Measurements from ENCODE around the gene RDX. TPM values are rescaled to one million over a fixed set of nuclear protein-coding genes. Genes with fewer than 3 reads are reported as not detected.

The RDX gene
- total RNA-seq, 2 experiments from 2014 or later: 11.4 to 14.2 TPM

DNA sequence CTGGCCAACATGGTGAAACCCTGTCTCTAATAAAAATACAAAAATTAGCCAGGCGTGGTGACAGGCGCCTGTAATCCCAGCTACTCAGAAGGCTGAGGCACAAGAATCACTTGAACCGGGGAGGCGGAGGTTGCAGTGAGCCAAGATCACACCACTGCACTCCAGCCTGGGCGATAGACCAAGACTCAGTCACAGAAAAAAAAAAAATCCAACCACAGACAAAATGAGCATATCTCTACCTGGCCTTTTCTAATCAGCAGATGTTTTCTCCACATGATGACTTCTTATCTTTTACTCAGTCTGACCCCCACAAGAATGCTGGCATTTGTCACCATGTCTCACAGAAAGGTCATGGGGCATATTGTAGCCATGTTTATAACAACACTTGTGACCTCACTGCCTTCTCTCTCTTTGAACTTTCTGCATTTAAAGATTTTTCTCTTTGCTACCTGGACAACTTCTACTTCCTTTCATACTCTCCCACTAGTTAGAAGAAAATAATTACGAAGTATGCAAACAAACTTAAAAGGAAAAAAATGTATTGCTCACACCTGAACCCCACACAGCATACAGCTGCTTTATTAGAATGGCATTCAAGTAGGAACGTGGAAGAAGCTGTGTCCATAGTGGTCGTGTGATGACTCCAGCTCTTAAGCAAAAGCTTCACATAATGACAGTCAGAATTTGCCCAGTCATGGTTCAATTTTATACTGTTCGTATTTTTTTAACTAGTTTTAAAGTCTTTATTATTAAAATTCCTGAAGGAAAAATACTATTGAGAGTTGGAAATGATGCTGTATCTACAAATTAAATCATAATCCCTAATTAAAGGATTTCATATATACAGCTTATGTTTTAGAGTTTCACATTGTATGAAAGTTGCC is 137.9 kb downstream of the RDX start:
- TF ChIP-seq, protein P1, sequence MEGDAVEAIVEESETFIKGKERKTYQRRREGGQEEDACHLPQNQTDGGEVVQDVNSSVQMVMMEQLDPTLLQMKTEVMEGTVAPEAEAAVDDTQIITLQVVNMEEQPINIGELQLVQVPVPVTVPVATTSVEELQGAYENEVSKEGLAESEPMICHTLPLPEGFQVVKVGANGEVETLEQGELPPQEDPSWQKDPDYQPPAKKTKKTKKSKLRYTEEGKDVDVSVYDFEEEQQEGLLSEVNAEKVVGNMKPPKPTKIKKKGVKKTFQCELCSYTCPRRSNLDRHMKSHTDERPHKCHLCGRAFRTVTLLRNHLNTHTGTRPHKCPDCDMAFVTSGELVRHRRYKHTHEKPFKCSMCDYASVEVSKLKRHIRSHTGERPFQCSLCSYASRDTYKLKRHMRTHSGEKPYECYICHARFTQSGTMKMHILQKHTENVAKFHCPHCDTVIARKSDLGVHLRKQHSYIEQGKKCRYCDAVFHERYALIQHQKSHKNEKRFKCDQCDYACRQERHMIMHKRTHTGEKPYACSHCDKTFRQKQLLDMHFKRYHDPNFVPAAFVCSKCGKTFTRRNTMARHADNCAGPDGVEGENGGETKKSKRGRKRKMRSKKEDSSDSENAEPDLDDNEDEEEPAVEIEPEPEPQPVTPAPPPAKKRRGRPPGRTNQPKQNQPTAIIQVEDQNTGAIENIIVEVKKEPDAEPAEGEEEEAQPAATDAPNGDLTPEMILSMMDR (IDR thresholded peaks at IDR 0.05): no peak
- Mint-ChIP-seq H3K4me3 (no peak overlapping the region), H3K27ac (no peak overlapping the region), H3K36me3 (ENCODE audit: low read depth) (no peaks in the 10 kb centered on the region), H3K9me3 (no peaks in the 10 kb centered on the region), H3K27me3 (no peaks in the 10 kb centered on the region), H3K4me1 (ENCODE audit: low read depth) (no peaks in the 10 kb centered on the region)
- POLR2A ChIA-PET: no interaction called here
- no peaks in the 10 kb centered on the region for H3K9me3 ChIP-seq (ENCODE audit: control insufficient read depth in 1 of 2, insufficient read depth in 1 of 2, low read length in 2 of 2)
- CTCF ChIA-PET: no interaction called here
- H3K27ac ChIP-seq (ENCODE audit: low read depth in 1 of 2, low read length in 2 of 2): no peak overlapping the region
- no peaks in the 10 kb centered on the region for H3K4me1 ChIP-seq (ENCODE audit: insufficient read depth, low read length)
- DNase-seq (no peak), ATAC-seq (ENCODE audit: poor library complexity) (no peak)
- H3K4me3 ChIP-seq (ENCODE audit: low read length): no peak overlapping the region
- H3K36me3 ChIP-seq (ENCODE audit: insufficient read depth, low read length): no peaks in the 10 kb centered on the region
- intact Hi-C loops (cut with DNase I, micrococcal nuclease): no loop called here
- H3K27me3 ChIP-seq (ENCODE audit: control insufficient read depth in 1 of 2, insufficient read depth in 2 of 2, low read length in 2 of 2): no peaks in the 10 kb centered on the region

DNA sequence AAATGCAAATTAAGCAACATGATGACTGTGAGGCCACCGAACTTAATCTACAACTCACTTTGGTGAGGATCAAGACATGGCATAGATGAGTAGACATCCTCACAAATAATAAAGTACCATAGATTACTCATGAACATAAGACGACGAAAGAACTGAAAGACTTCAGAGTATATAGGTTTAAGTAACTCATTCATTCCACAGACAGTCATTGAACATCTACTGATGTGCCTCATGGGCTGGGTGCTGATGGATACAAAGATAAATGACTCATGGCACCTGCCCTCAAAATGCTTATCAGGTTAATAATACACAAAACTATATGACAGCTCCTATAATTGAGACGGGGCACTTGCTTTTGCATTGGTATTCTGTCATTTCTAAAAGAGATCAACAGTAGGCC is 139.9 kb downstream of the RDX start:
- no peak for DNase-seq
- no peak overlapping the region for H3K4me3 Mint-ChIP-seq
- POLR2A ChIA-PET: no interaction called here
- no peaks in the 10 kb centered on the region for H3K36me3 ChIP-seq (ENCODE audit: insufficient read depth, low read length)
- CTCF ChIA-PET: no interaction called here
- intact Hi-C loops (cut with DNase I, micrococcal nuclease): no loop called here
- H3K27ac ChIP-seq (ENCODE audit: low read depth in 1 of 2, low read length in 2 of 2): no peak overlapping the region
- ATAC-seq (ENCODE audit: poor library complexity): no peak
- H3K27me3 ChIP-seq (ENCODE audit: control insufficient read depth in 1 of 2, insufficient read depth in 2 of 2, low read length in 2 of 2): peaks cover 0 to 2% of the 10 kb centered on the region in 2 experiments
- TF ChIP-seq, protein P1 (IDR thresholded peaks at IDR 0.05): no peak
- H3K4me1 Mint-ChIP-seq (ENCODE audit: low read depth): no peaks in the 10 kb centered on the region
- no peaks in the 10 kb centered on the region for H3K9me3 Mint-ChIP-seq
- H3K9me3 ChIP-seq (ENCODE audit: control insufficient read depth in 1 of 2, insufficient read depth in 1 of 2, low read length in 2 of 2): no peaks in the 10 kb centered on the region
- no peaks in the 10 kb centered on the region for H3K4me1 ChIP-seq (ENCODE audit: insufficient read depth, low read length)
- no peaks in the 10 kb centered on the region for H3K27me3 Mint-ChIP-seq
- H3K36me3 Mint-ChIP-seq (ENCODE audit: low read depth): no peaks in the 10 kb centered on the region
- no peak overlapping the region for H3K4me3 ChIP-seq (ENCODE audit: low read length)
- H3K27ac Mint-ChIP-seq: no peak overlapping the region

DNA sequence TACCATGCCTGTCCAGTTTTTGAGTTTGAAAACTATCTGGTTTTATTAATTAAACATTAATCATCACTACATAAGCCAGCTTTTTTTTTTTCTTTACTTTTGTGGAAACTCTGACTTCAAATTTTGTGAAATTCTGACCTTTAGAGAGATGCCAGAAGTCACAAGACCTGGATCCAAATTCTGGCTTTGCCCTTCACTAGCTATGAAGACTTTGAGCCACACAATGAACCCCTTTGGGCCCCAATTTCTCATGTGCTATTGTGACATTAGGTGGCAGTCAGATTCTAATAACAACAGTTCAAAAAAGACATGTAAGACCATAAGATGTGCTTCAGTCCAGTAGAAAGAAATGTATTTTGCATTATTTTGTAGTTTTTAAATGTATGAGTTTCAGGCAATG is 142.9 kb downstream of the RDX start:
- no peak for DNase-seq
- H3K27me3 ChIP-seq (ENCODE audit: control insufficient read depth in 1 of 2, insufficient read depth in 2 of 2, low read length in 2 of 2): peaks cover 0 to 2% of the 10 kb centered on the region in 2 experiments
- Mint-ChIP-seq H3K27me3 (no peaks in the 10 kb centered on the region), H3K36me3 (ENCODE audit: low read depth) (no peaks in the 10 kb centered on the region), H3K27ac (no peak overlapping the region), H3K4me3 (no peak overlapping the region), H3K9me3 (no peaks in the 10 kb centered on the region), H3K4me1 (ENCODE audit: low read depth) (no peaks in the 10 kb centered on the region)
- H3K9me3 ChIP-seq (ENCODE audit: control insufficient read depth in 1 of 2, insufficient read depth in 1 of 2, low read length in 2 of 2): no peaks in the 10 kb centered on the region
- no peak for ATAC-seq (ENCODE audit: poor library complexity)
- no peak overlapping the region for H3K27ac ChIP-seq (ENCODE audit: low read depth in 1 of 2, low read length in 2 of 2)
- TF ChIP-seq, protein P1 (IDR thresholded peaks at IDR 0.05): no peak
- CTCF ChIA-PET: no interaction called here
- intact Hi-C loops (cut with DNase I, micrococcal nuclease): no loop called here
- H3K4me1 ChIP-seq (ENCODE audit: insufficient read depth, low read length): no peaks in the 10 kb centered on the region
- no peak overlapping the region for H3K4me3 ChIP-seq (ENCODE audit: low read length)
- no peaks in the 10 kb centered on the region for H3K36me3 ChIP-seq (ENCODE audit: insufficient read depth, low read length)
- POLR2A ChIA-PET: interaction anchor here (0.6 kb wide), 1 partner anchor 228 kb away, joined by 3 read pairs; no protein-coding TSS in a partner anchor

Measured in CD4-positive, alpha-beta T cell (primary cell).